Measurements from ENCODE around the gene COMMD7.

COMMD7 gene

GRCh38 chr20:32743237-32744112, at the start of gene COMMD7:
COMMD7 (minus strand) TSS chr20:32743467; CDS start chr20:32743391, 76 bp downstream.
- peak; percentile 81 for DNase-seq

- DNase-seq: no peak
Observed at GRCh38 chr20:32792731-32793458, 49.6 kb upstream of the COMMD7 start.

- peak; percentile 22 for DNase-seq
Observed at GRCh38 chr20:32792316-32792715, 49.0 kb upstream of the COMMD7 start.

GRCh38 chr20:32790751-32791057, 47.4 kb upstream of the COMMD7 start:
- no peak for DNase-seq

GRCh38 chr20:32789896-32790750, 46.9 kb upstream of the COMMD7 start:
- peak; percentile 79 for DNase-seq

GRCh38 chr20:32787168-32787567, 43.9 kb upstream of the COMMD7 start:
- DNase-seq: no peak

GRCh38 chr20:32786059-32786760, 42.9 kb upstream of the COMMD7 start:
- no peak for DNase-seq

- DNase-seq: no peak
Observed at GRCh38 chr20:32784369-32785080, 41.3 kb upstream of the COMMD7 start.

- no peak for DNase-seq
Observed at GRCh38 chr20:32780749-32781655, 37.7 kb upstream of the COMMD7 start.

- no peak for DNase-seq
Observed at GRCh38 chr20:32780278-32780677, 37.0 kb upstream of the COMMD7 start.

- no peak for DNase-seq
Observed at GRCh38 chr20:32779500-32780211, 36.4 kb upstream of the COMMD7 start.

- no peak for DNase-seq
Observed at GRCh38 chr20:32777177-32777956, 34.1 kb upstream of the COMMD7 start.

GRCh38 chr20:32775336-32775991, 32.2 kb upstream of the COMMD7 start:
- no peak for DNase-seq

- DNase-seq: no peak
Observed at GRCh38 chr20:32773855-32774254, 30.6 kb upstream of the COMMD7 start.

- DNase-seq: no peak
Observed at GRCh38 chr20:32773223-32773622, 30.0 kb upstream of the COMMD7 start.

GRCh38 chr20:32772046-32772445, 28.8 kb upstream of the COMMD7 start:
- no peak for DNase-seq

GRCh38 chr20:32767418-32768198, 24.3 kb upstream of the COMMD7 start:
- no peak for DNase-seq

All from activated CD4-positive, alpha-beta T cell treated with anti-CD3 and anti-CD28 coated beads, Interleukin-10, Interleukin-2, amounts not matched to agents 100 ng/mL and 50 ng/mL, durations not matched to agents 16 hours and 8 hours (primary cell).